ENCODE data around the gene MTAP. TPM values are rescaled to one million over a fixed set of nuclear protein-coding genes. Genes with fewer than 3 reads are reported as not detected.

MTAP gene
- total and polyA plus RNA-seq, 10 donors, result 11.9 to 56.3 (median 42.1) TPM

DNA sequence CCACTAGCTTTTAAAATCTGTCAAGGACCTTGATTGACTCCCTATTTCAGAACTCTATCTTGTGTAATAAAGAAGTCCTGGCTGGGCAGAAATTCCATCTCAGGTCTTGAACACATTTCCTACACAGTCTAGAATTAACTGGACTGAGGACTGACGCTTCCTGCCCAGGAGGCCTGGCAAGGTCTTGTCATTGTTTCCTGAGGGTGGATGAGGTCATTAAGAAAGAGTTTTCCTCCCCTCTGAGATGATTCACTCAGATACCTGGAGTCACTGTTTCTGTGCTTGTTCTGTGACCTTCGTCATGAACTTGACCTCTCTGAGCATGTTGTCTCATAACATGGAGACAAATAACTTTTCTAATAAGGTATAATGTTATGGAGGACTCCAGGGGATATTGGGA lies 10.0 kb downstream of the MTAP start:
- TF ChIP-seq POLR2A (IDR thresholded peaks at IDR 0.05) (no peak), POLR2AphosphoS5 (IDR thresholded peaks at IDR 0.05) (no peak)
- TF ChIP-seq, protein P1, sequence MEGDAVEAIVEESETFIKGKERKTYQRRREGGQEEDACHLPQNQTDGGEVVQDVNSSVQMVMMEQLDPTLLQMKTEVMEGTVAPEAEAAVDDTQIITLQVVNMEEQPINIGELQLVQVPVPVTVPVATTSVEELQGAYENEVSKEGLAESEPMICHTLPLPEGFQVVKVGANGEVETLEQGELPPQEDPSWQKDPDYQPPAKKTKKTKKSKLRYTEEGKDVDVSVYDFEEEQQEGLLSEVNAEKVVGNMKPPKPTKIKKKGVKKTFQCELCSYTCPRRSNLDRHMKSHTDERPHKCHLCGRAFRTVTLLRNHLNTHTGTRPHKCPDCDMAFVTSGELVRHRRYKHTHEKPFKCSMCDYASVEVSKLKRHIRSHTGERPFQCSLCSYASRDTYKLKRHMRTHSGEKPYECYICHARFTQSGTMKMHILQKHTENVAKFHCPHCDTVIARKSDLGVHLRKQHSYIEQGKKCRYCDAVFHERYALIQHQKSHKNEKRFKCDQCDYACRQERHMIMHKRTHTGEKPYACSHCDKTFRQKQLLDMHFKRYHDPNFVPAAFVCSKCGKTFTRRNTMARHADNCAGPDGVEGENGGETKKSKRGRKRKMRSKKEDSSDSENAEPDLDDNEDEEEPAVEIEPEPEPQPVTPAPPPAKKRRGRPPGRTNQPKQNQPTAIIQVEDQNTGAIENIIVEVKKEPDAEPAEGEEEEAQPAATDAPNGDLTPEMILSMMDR (IDR thresholded peaks at IDR 0.05 in 8 of 11, conservative IDR thresholded peaks at IDR 0.05 in 3 of 11), result no peak
- H3K9me3 ChIP-seq, result no peaks in the 10 kb centered on the region
- no peak for DNase-seq
- 67 to 84% (median 73%) methylated on average over 2 of the region's 2 CpGs for WGBS, 5 donors
- H3K27me3 ChIP-seq (replicated peaks in 1 of 7), result no peaks in the 10 kb centered on the region
- intact Hi-C loops (cut with DNase I; ENCODE audit: low total_unique reads), result loop anchor here (5.0 to 10.0 kb wide), 4 partner anchors 185 to 642 kb away; no protein-coding TSS in a partner anchor
- H3K4me1 ChIP-seq, result peaks cover 4 to 56% (median 32%) of the 10 kb centered on the region in 6 donors
- H3K36me3 ChIP-seq, result peaks cover 0 to 64% (median 32%) of the 10 kb centered on the region in 6 donors
- H3K27ac ChIP-seq, result peak overlapping the region in 2 of 8 donors; percentile 5 to 12
- H3K4me3 ChIP-seq, result no peak overlapping the region

DNA sequence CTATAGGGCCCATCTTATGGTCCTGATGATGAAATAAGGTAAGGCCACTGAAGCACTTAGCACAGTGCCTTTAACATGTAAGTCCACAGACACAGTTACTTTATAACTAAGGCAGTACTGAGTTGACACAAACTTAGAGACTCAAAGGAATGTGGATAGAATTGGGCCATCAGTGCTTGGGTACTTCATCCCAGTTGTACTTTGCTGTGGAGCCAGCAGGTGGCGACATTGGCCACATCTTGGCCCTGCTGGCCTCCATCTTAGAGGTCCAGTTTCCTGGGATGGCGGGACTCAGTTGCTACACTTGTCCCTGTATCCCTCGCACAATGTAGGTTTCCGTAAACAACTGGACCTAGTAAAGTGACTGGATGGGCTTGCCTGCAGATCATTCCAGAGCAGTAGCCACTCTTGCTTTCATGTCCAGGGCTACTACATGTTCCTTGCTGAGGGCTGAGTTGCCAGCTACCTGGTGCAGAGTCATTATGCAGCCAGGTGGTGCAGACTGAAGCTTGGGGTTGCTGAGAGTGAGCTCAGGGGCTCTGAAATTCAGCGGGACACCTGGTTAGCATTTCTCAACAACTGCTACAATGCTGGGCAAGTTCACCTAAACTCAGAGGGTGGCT lies 10.6 kb downstream of the MTAP start:
- H3K9me3 ChIP-seq, result no peaks in the 10 kb centered on the region
- H3K4me3 ChIP-seq, result peak overlapping the region in 1 of 8 donors; percentile 21
- peaks cover 4 to 52% (median 26%) of the 10 kb centered on the region in 6 donors for H3K4me1 ChIP-seq
- no peaks in the 10 kb centered on the region for H3K27me3 ChIP-seq (replicated peaks in 1 of 7)
- peak overlapping the region in 5 of 8 donors; percentile 9 to 41 (median 14) for H3K27ac ChIP-seq
- peaks cover 3 to 69% (median 37%) of the 10 kb centered on the region in 6 donors for H3K36me3 ChIP-seq
- WGBS, 5 donors, result 53 to 72% (median 55%) methylated on average over 4 to 5 of the region's 5 CpGs
- intact Hi-C loops (cut with DNase I; ENCODE audit: low total_unique reads), result loop anchor here (5.0 to 10.0 kb wide), 4 partner anchors 184 to 642 kb away; no protein-coding TSS in a partner anchor
- peak; percentile 90 for DNase-seq
- TF ChIP-seq, protein P1 (IDR thresholded peaks at IDR 0.05 in 8 of 11, conservative IDR thresholded peaks at IDR 0.05 in 3 of 11), result peak; percentile 83 to 94 (median 91)
- TF ChIP-seq POLR2A (IDR thresholded peaks at IDR 0.05) (no peak), POLR2AphosphoS5 (IDR thresholded peaks at IDR 0.05) (peak in 1 of 3 donors; percentile 28)

DNA sequence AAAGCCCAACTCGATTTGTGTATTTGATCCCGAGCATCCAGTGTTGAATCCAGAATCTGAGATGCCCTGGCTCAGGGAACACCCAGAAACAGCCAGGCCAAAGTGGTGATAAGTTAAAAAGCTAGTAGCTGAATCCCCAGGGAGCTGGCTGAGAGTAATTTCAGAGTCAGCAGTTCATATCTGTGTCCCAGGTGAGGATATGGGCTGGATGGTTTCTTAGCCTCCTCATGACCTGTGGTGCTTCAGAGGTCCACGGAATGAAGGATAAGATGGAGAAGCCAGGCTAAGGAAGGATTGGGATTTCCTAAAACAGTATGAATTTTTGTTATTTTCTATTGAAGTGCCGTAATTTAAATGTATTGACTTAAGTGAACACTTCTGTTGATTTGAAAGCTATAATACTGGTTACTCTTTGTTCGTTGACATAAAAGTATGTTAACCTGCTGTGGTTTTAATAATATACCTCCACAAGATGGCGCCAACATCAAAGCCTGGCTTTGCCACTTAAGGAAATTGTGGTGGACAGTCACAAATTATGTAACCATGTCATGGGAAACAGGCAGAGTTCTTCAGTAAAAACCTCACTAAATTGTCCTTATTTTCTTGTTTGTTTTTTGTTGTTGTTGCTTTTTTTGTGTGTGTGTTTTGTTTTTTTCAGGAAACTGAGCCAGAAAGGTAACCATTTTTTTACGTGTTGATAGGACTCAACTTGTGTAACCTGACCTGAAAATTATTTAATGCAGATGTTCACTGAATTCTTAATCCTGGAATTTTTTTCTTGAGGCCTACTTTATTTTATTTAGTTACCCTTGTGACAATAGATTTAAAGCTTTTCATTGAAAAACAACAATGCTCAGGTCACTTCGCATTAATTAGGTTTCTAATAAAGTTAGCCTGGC lies 11.4 kb downstream of the MTAP start:
- H3K36me3 ChIP-seq, result peaks cover 3 to 73% (median 42%) of the 10 kb centered on the region in 6 donors

More for the DNA sequence above, 11.4 kb downstream of the MTAP start:
- 59 to 68% (median 63%) methylated on average over 8 of the region's 8 CpGs for WGBS, 5 donors
- no peak overlapping the region for H3K4me3 ChIP-seq
- DNase-seq, result no peak
- intact Hi-C loops (cut with DNase I; ENCODE audit: low total_unique reads), result loop anchor here (5.0 to 10.0 kb wide), 4 partner anchors 183 to 641 kb away; no protein-coding TSS in a partner anchor
- H3K4me1 ChIP-seq, result peaks cover 4 to 47% (median 24%) of the 10 kb centered on the region in 6 donors
- no peaks in the 10 kb centered on the region for H3K27me3 ChIP-seq (replicated peaks in 1 of 7)
- H3K27ac ChIP-seq, result peak overlapping the region in 4 of 8 donors; percentile 9 to 41 (median 16)
- H3K9me3 ChIP-seq, result no peaks in the 10 kb centered on the region
- TF ChIP-seq POLR2A (IDR thresholded peaks at IDR 0.05) (no peak), POLR2AphosphoS5 (IDR thresholded peaks at IDR 0.05) (no peak)
- TF ChIP-seq, protein P1 (IDR thresholded peaks at IDR 0.05 in 8 of 11, conservative IDR thresholded peaks at IDR 0.05 in 3 of 11), result peak; percentile 35 to 83 (median 71)
